ENCODE measurements around the gene MPZL3.

MPZL3 gene, protein sequence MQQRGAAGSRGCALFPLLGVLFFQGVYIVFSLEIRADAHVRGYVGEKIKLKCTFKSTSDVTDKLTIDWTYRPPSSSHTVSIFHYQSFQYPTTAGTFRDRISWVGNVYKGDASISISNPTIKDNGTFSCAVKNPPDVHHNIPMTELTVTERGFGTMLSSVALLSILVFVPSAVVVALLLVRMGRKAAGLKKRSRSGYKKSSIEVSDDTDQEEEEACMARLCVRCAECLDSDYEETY

DNA sequence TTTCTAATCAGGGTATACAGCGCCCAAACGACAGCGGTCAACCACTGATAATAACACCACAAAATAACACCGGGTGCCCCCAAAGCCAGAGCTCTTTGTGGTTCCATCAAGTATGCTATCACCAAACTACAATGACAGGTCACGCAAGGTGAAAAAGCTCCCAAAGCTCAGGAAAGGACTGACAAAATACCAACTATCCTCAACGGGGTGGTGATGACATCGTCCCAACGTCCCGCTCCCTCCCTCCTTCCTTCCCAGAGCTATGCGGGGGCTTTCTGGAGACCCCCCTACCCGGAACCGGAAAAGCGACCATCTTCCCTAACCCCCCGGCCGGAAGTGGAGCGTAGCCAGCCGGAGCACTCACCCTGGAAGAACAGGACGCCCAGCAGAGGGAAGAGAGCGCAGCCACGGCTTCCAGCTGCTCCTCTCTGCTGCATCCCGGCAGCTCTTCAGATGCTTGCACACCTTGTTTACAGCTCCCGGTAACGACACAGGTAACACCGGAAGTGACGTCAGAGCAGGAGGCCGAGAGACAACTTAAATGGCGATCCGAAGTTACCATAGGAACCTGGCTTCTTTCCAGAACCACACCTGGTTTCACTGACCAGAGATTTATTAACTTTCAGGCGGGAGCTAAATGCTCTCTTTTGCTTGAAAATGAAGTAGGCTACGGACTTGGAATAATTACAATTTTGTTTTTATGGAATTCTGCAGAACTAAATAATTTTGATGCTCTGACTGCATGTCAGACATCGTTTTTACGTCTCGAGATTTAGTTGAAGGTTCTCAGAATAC is at the start of gene MPZL3:
MPZL3 (minus strand) TSS at position 508 of the 795 bp plus-strand sequence; CDS start at position 437, 71 bp downstream.
- DNase-seq (ENCODE audit: low read depth), result peak; percentile 66

- no peak for DNase-seq (ENCODE audit: low read depth)
Measured at GRCh38 chr11:118301600-118302195, 49.5 kb upstream of the MPZL3 start.

DNA sequence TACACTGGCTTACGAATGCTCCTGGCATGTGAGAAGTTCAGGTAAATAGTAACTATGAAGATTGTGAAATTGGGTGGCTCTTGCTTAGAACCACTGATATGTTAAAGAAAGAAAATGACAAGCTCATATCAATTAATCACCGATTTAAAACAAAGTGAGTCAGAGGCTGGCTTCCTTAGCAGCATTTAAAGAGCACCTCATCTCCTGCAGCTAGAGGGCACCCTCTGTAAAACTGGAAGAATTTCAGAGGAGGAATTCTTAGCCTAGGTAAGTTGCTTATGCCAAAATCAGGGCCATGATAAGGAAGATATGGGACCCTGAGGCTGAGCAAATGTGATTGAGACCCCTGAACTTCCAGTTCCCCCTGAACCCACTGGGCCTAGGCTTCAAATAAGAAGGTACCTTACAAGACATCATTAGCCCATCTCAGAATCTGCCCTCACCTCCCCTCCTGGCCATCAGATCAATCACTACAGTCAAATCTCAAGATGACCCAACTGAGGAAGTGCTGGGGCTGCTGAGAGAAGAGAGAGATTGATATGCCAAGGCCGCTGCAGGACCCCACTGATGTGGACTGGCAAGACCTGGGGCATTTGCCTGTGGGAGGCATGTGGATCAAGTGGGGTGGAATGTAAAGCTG is 43.8 kb upstream of the MPZL3 start:
- DNase-seq (ENCODE audit: low read depth), result no peak

GRCh38 chr11:118295199-118295598 is 43.0 kb upstream of the MPZL3 start:
- no peak for DNase-seq (ENCODE audit: low read depth)

GRCh38 chr11:118294053-118294452 is 41.9 kb upstream of the MPZL3 start:
- DNase-seq (ENCODE audit: low read depth), result no peak

GRCh38 chr11:118291477-118292135 is 39.4 kb upstream of the MPZL3 start:
- DNase-seq (ENCODE audit: low read depth), result no peak

DNA sequence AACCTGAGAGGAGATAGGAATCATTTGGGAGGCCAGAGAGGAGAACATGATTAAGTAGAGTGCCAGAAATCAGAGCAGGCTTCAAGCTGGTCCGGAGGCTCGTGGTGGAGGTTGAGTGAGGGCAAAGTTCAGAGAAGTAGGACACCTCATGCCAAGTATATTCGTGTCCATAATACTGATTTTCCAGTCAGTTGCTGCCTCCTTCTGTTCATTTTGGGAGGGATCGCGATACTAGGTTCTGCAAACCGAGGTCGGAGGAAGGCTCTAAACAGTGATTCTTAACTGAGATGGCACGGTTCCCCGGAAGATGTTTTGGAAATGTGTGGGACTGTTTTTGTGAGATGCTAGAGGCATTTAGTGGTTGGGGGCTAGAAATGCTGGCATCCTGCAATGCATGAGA is 38.8 kb upstream of the MPZL3 start:
- DNase-seq (ENCODE audit: low read depth), result no peak

DNA sequence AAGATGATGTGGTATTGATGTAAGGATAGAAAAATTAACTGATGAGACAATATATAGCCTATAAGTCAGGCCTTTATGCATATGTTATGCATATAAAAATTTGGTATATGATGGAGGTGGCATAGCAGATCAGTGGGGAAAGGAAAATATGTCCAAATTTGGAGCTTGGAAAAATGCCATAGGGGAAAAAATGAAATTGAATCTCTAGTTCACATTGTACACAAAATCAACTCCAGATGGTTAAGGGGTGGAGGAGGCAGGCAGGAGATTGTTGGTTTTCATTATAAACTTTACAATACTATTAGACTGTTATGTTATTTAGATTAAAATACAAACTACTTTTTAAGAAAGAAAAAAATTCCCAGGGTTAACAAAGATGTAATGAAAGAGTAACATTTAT is 37.2 kb upstream of the MPZL3 start:
- no peak for DNase-seq (ENCODE audit: low read depth)

- no peak for DNase-seq (ENCODE audit: low read depth)
Measured at GRCh38 chr11:118287006-118287405, 34.8 kb upstream of the MPZL3 start.

DNA sequence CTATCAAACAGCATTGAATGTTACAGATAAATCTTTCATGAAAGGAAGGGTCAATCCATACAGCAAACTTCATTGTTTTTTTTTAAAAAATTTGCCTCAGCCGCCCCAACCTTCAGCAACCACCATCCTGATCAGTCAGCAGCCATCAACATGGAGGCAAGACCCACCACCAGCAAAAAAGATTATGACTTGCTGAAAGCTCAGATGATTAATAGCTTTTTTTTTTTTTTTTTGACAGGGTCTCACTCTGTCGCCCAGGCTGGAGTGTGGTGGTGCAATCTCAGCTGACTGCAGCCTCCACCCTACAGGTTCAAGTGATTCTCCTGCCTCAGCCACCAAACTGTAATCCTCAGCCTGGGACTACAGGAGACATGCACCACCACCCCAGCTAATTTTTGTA is 34.4 kb upstream of the MPZL3 start:
- DNase-seq (ENCODE audit: low read depth), result no peak

- no peak for DNase-seq (ENCODE audit: low read depth)
Measured at GRCh38 chr11:118283756-118284350, 31.7 kb upstream of the MPZL3 start.

DNA sequence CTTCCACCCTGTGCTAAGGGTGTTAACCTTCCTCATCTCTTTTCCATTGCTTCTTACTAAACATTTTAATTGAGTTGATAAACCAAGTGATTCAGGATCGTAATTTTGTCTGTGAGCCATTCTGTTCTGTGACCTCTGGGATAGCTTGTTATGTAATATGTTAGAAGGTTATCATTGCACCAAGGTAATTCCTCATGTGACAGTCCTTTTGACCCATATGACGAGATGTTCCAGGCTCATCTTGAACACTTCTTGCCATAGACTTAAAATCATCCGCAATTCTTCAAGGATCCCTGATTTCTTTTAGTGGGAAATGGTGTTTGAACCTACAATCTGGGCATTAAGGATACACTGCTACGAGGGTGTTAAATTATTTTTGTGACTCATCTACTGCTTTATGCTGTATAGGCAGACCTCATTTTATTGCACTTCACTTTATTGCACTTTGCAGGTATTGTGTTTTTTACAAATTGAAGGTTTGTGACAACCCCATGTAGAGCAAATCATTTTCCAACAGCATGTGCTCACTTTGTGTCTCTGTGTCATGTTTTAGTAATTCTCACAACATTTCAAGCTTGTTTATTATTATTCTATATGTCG is 31.0 kb upstream of the MPZL3 start:
- DNase-seq (ENCODE audit: low read depth), result no peak

DNA sequence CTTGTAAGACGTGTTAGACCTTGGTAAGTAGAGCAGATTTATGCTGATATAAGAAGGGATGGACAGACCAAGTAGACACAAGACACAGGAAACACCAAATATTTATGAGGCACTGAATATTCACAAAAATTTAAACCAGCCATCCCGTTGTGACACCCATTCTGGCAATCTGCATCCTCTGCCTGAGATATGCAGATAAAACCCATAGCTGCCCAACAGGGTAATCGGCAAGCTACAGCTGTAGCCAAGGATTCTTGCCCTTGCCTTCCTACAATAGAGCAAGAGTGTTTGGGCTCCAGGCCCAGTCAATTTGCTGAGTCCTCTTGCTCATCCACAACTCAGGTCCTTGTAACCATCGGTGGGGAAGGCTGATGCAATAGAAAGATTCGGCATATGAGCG is 30.4 kb upstream of the MPZL3 start:
- no peak for DNase-seq (ENCODE audit: low read depth)

- DNase-seq (ENCODE audit: low read depth), result no peak
Measured at GRCh38 chr11:118281284-118281683, 29.1 kb upstream of the MPZL3 start.

DNA sequence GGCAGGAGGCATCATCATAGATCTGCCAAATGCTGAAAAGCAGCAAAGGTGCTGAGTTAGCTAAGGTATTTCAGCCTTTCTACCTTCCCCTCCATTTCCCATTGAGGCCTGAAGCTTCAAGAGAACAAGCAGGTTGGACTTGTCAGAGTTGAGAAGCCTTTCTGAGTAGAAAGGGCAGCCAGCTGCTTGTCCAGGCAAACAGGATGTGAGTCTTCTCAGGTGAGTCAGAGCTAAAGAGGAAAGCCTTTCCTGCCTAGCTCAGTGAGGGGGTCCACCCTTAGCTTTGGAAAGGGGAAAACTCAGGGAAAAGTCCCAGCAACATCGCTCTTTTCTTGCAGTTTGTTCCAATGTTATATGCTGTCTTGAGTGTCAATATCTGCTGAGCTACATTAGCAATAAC is 25.1 kb upstream of the MPZL3 start:
- no peak for DNase-seq (ENCODE audit: low read depth)

DNA sequence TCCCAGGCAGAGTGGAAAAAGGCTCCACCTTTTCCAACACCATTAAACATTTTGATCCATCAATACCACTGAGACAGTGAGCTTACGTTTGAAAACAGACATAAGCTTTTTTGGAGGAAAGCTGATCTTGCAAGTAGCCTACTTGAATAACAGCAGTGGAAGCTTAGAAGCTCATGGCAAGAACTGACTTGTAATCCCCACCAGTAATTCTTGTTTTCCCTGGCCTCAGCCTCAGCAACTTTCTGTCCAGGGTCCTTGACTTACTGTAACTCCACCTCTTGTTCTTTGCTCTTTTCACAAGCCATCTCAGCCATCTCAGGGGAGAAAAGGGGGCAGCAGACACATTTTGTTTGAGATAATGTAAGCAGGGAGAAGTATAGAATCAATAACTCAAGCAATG is 24.3 kb upstream of the MPZL3 start:
- DNase-seq (ENCODE audit: low read depth), result no peak

GRCh38 chr11:118275176-118275575 is 23.0 kb upstream of the MPZL3 start:
- DNase-seq (ENCODE audit: low read depth), result no peak

DNA sequence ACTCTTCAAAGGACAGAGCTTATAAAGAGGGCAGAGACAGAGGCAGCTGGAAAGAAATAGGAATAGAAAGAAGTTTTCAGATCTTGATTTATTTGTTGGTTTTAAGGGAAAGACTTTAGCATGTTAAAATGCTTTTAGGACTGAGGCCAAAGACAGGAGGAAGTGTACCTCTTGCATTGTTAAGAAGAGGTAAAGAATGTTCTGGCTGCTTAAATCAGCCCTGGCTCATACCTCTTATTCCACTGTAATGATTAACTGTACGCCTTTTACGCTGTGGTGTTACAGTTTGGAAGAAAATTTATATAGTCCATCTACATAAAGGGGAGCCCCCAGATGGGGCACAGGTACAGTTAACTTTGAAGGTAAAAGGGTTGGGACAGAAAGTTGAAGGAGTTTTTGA is 22.0 kb upstream of the MPZL3 start:
- DNase-seq (ENCODE audit: low read depth), result no peak

DNA sequence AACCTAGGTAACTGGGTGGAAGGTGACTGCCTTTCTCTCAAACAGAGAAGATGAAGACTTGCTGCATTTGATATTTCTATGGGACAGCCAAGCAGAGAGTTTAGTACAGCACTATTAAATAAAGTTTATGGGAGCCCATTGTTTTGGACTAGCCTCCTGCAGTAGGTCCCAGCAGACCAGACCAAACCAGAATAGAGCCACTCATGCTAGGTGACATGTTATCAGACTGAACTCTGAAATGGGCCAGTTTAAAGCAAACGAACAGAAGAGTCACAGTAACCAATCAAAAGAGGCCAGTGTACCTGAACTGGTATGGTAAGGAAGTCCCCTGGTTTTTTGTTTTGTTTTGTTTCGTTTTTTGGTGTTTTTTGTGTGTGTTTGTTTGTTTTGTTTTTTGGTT is 19.8 kb upstream of the MPZL3 start:
- no peak for DNase-seq (ENCODE audit: low read depth)

DNA sequence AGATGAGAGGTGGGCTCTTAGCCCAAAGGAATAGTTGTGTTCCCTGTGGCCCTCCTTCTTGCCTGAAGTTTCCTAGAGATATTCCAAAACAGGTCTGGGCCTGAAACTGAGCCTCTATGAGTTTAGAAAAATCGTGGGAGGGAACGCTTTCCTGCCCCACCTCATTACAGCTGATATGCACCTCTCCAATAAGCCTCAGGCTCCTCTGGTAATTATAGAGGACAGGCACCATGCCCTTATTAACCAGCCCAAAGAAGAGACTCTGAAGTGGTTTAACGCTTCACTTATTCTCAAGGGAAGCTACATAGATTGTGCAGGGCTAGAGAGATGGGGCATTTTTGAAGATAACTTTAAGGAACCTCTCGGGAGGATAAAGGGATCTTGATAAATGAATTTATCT is 15.3 kb upstream of the MPZL3 start:
- DNase-seq (ENCODE audit: low read depth), result no peak

DNA sequence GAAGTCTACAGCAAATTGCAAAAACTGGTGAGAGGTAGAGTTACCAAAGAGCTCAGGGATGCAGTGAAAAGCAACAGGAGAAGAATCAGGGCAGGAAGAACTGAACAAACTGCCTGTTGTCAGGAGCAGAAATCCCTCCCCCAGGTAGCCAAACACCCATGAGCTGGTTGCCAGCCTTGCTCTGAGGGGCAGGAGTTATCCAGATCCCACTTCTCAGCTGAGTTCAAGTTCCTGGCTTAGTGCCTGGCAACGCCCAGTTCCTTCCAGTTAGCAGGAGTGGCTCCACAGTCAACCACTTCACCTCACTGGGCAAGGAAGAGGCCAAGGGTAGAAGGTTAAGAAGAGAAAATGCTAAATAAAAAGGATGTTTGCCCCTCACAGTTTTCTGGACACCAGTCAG is 13.8 kb upstream of the MPZL3 start:
- DNase-seq (ENCODE audit: low read depth), result no peak

All from stimulated activated CD8-positive, alpha-beta memory T cell treated with anti-CD3 and anti-CD28 coated beads, Interleukin-15, amount 100 ng/mL, for 1 hour (primary cell).